Stimulated activated CD8-positive, alpha-beta memory T cell treated with anti-CD3 and anti-CD28 coated beads, Interleukin-12 subunit alpha, Interleukin-12 subunit beta, amount 100 ng/mL, for 1 hour (primary cell): ENCODE results near the gene ANXA8.
"Not testable (repeated sequence)": the region's sequence is repeated elsewhere in the genome, so short reads cannot be mapped to it uniquely, and the experiment has no call there.

Source experiments
- DNase-seq: peaks from one replicate; pipeline ENCODE4 v3.0.0-alpha.2; 2020; ENCODE audit warnings: low read depth

The ANXA8 gene

GRCh38 chr10:47462577-47463358 lies 21.1 kb downstream of the ANXA8 start:
- not testable (repeated sequence) for DNase-seq

- not testable (repeated sequence) for DNase-seq
Measured at GRCh38 chr10:47461261-47461687, 22.6 kb downstream of the ANXA8 start.

- no peak for DNase-seq
Measured at GRCh38 chr10:47458466-47459154, 25.3 kb downstream of the ANXA8 start.

- no peak for DNase-seq
Measured at GRCh38 chr10:47457826-47458225, 26.1 kb downstream of the ANXA8 start.

- no peak for DNase-seq
Measured at GRCh38 chr10:47457528-47457820, 26.4 kb downstream of the ANXA8 start.

GRCh38 chr10:47456794-47457527 lies 27.0 kb downstream of the ANXA8 start:
- DNase-seq, result no peak

GRCh38 chr10:47456079-47456785 lies 27.7 kb downstream of the ANXA8 start:
- no peak for DNase-seq

- DNase-seq, result not testable (repeated sequence)
Measured at GRCh38 chr10:47455350-47456078, 28.4 kb downstream of the ANXA8 start.

GRCh38 chr10:47454780-47455058 lies 29.2 kb downstream of the ANXA8 start:
- DNase-seq, result no peak

GRCh38 chr10:47454008-47454779 lies 29.7 kb downstream of the ANXA8 start:
- DNase-seq, result no peak

GRCh38 chr10:47453141-47454007 lies 30.5 kb downstream of the ANXA8 start:
- DNase-seq, result no peak

GRCh38 chr10:47452495-47453140 lies 31.3 kb downstream of the ANXA8 start:
- DNase-seq, result no peak

GRCh38 chr10:47451998-47452494 lies 31.9 kb downstream of the ANXA8 start:
- no peak for DNase-seq

GRCh38 chr10:47451273-47451997 lies 32.5 kb downstream of the ANXA8 start:
- DNase-seq, result no peak

GRCh38 chr10:47450442-47450841 lies 33.5 kb downstream of the ANXA8 start:
- no peak for DNase-seq

GRCh38 chr10:47449979-47450378 lies 33.9 kb downstream of the ANXA8 start:
- DNase-seq, result no peak

GRCh38 chr10:47449102-47449978 lies 34.6 kb downstream of the ANXA8 start:
- no peak for DNase-seq

- DNase-seq, result no peak
Measured at GRCh38 chr10:47447705-47448104, 36.2 kb downstream of the ANXA8 start.
